H1 (cell line): Measurements from ENCODE around the gene ZIC1.

Experiments
- ASH2L ChIP-seq: fragments of 200-600, 300-600 bp; sonication (generic); IDR thresholded peaks from one replicate; pipeline ENCODE4 v1.7.1; 2017; ENCODE audit warnings: low read length
- CHD2 ChIP-seq: IDR thresholded peaks from 2 replicates; pipeline ENCODE4 v1.6.1; 2012; ENCODE audit warnings: low read length, improper control_type of control experiment
- CREB1 ChIP-seq: IDR thresholded peaks from 2 replicates; pipeline ENCODE4 v1.6.1; 2012; ENCODE audit warnings: inconsistent platforms
- CTCF ChIP-seq, 3 experiments: IDR thresholded peaks; 1 replicate in 2 of 3; 2 replicates in 1 of 3; pipeline versions ENCODE4 v1.5.1 to v1.6.1; 2011; ENCODE audit warnings: low read length in 3 of 3, mild to moderate bottlenecking in 3 of 3, inconsistent platforms in 2 of 3, low read depth in 1 of 3, moderate library complexity in 1 of 3; ENCODE audit not compliant: insufficient read depth in 1 of 3; ENCODE audit errors: control extremely low read depth in 1 of 3
- GABPA ChIP-seq: IDR thresholded peaks from 2 replicates; pipeline ENCODE4 v1.6.1; 2011; ENCODE audit warnings: mild to moderate bottlenecking, low read length, moderate library complexity, borderline replicate concordance; ENCODE audit not compliant: insufficient read depth
- HDAC6 ChIP-seq: IDR thresholded peaks from one replicate; pipeline ENCODE4 v1.7.1; 2012; ENCODE audit warnings: low read depth, mild to moderate bottlenecking, inconsistent platforms, low read length, moderate library complexity
- NRF1 ChIP-seq: IDR thresholded peaks from 2 replicates; pipeline ENCODE4 v1.6.1; 2011; ENCODE audit warnings: mild to moderate bottlenecking, low read depth, low read length, improper control_type of control experiment
- POLR2A ChIP-seq, 2 experiments: IDR thresholded peaks; 1 replicate in 1 of 2; 2 replicates in 1 of 2; pipeline ENCODE4 v1.6.1; 2011; ENCODE audit warnings: low read depth in 2 of 2, low read length in 2 of 2, mild to moderate bottlenecking in 2 of 2; ENCODE audit errors: control extremely low read depth in 1 of 2
- POLR2AphosphoS5 ChIP-seq: IDR thresholded peaks from 2 replicates; pipeline ENCODE4 v1.6.1; 2011; ENCODE audit warnings: low read depth, low read length
- RAD21 ChIP-seq, 2 experiments: IDR thresholded peaks in 1 of 2; conservative IDR thresholded peaks in 1 of 2; 2 replicates each; pipeline ENCODE4 v1.6.1; 2011; ENCODE audit warnings: low read depth in 2 of 2, low read length in 2 of 2, improper control_type of control experiment in 1 of 2, inconsistent platforms in 1 of 2, mild to moderate bottlenecking in 1 of 2, moderate library complexity in 1 of 2
- TCF12 ChIP-seq: IDR thresholded peaks from 2 replicates; pipeline ENCODE4 v1.6.1; 2011; ENCODE audit warnings: low read depth, mild to moderate bottlenecking, low read length

DNA sequence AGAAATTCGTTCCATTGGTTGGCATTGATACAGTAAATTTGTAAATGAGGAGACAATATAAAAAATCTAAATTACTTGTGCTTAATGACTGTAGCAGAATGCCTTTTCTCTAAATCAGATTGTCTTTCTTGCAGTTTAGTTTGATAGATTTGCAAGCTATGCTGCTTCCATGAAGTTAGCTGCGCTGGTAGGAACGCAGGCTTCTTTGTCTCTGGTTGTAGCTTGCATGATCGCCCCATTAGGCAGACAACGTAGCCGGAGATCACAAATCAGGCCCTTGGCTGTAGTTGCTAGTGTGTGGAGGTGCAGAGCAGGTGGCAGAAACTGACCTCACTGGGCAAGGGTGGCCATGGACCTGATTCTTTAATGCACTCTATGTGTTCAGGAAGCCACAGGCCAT lies 6.1 kb downstream of the ZIC1 start:
- no peak for TF ChIP-seq CTCF (IDR thresholded peaks at IDR 0.05; ENCODE audit: control extremely low read depth in 1 of 3, insufficient read depth in 1 of 3, low read depth in 1 of 3, low read length in 3 of 3)
- no peak for TF ChIP-seq POLR2AphosphoS5
- no peak for TF ChIP-seq CHD2
- TF ChIP-seq POLR2A (IDR thresholded peaks at IDR 0.05; ENCODE audit: control extremely low read depth in 1 of 2, low read depth in 2 of 2, low read length in 2 of 2): no peak
- TF ChIP-seq ASH2L: no peak
- no peak for TF ChIP-seq CREB1
- no peak for TF ChIP-seq GABPA
- no peak for TF ChIP-seq TCF12
- TF ChIP-seq NRF1: no peak
- no peak for TF ChIP-seq HDAC6
- TF ChIP-seq RAD21 (IDR thresholded peaks at IDR 0.05 in 1 of 2, conservative IDR thresholded peaks at IDR 0.05 in 1 of 2; ENCODE audit: low read depth in 2 of 2, low read length in 2 of 2): no peak
